RWPE2 (cell line): Measurements from ENCODE around the gene FAM217B.
A peak's percentile ranks its signal among the peaks of the same experiment; 100 is the strongest.
"Not testable (repeated sequence)": the region's sequence is repeated elsewhere in the genome, so short reads cannot be mapped to it uniquely, and the experiment has no call there.

Experiments used
- ATAC-seq: fragments of 200-7000 bp; cut with Tn5 transposase; 3 replicates; pipeline ENCODE4 v1.9.1; 2021; ENCODE audit warnings: low read depth
- DNase-seq: peaks from one replicate; pipeline ENCODE4 v3.0.0-alpha.2; 2020; ENCODE audit warnings: low spot score
- H3K27ac ChIP-seq: fragments of 450-650 bp; 2 replicates; pipeline ENCODE4 v1.5.1; 2017; ENCODE audit warnings: mild to moderate bottlenecking; ENCODE audit not compliant: poor library complexity, severe bottlenecking
- H3K27me3 ChIP-seq: fragments of 250-450 bp; sonication (Bioruptor Pico); 2 replicates; pipeline ENCODE4 v1.5.1; 2021; ENCODE audit warnings: mild to moderate bottlenecking, moderate library complexity; ENCODE audit not compliant: insufficient read depth, poor library complexity, severe bottlenecking
- H3K36me3 ChIP-seq: fragments of 250-450 bp; sonication (Bioruptor Pico); 2 replicates; pipeline ENCODE4 v1.5.1; 2020; ENCODE audit warnings: low read depth, mild to moderate bottlenecking, moderate library complexity
- H3K4me1 ChIP-seq: fragments of 250-450 bp; sonication (Bioruptor Pico); 2 replicates; pipeline ENCODE4 v1.5.1; 2021; ENCODE audit warnings: mild to moderate bottlenecking, moderate library complexity; ENCODE audit not compliant: insufficient read depth, poor library complexity, severe bottlenecking
- H3K4me3 ChIP-seq: fragments of 250-450 bp; sonication (Bioruptor Pico); 2 replicates; pipeline ENCODE4 v1.5.1; 2021; ENCODE audit warnings: mild to moderate bottlenecking, moderate library complexity; ENCODE audit not compliant: severe bottlenecking
- H3K9me3 ChIP-seq: fragments of 250-450 bp; sonication (Bioruptor Pico); 2 replicates; pipeline ENCODE4 v1.5.1; 2021; ENCODE audit warnings: mild to moderate bottlenecking, moderate library complexity; ENCODE audit not compliant: severe bottlenecking
- CTCF ChIP-seq: fragments of 450-650 bp; IDR thresholded peaks from one replicate; pipeline ENCODE4 v1.5.1; 2017; ENCODE audit warnings: mild to moderate bottlenecking, moderate library complexity; ENCODE audit not compliant: poor library complexity, severe bottlenecking

Gene FAM217B

GRCh38 chr20:59954718-59955117 is 14.5 kb downstream of the FAM217B start:
- Histone ChIP-seq H3K27ac (no peak overlapping the region), H3K36me3 (peaks cover 2% of the 10 kb centered on the region), H3K9me3 (no peaks in the 10 kb centered on the region), H3K4me3 (no peak overlapping the region), H3K27me3 (no peaks in the 10 kb centered on the region), H3K4me1 (no peaks in the 10 kb centered on the region)
- no peak for DNase-seq
- peak; percentile 24; the same call in 2 of the 3 replicates for ATAC-seq
- no peak for TF ChIP-seq CTCF

GRCh38 chr20:59955131-59955796 is 15.1 kb downstream of the FAM217B start:
- no peak for DNase-seq
- Histone ChIP-seq H3K27ac (no peak overlapping the region), H3K4me3 (no peak overlapping the region), H3K36me3 (no peaks in the 10 kb centered on the region), H3K4me1 (no peaks in the 10 kb centered on the region), H3K9me3 (no peaks in the 10 kb centered on the region), H3K27me3 (no peaks in the 10 kb centered on the region)
- TF ChIP-seq CTCF = peak; percentile 81
- peak; percentile 67 for ATAC-seq

GRCh38 chr20:59957568-59957967 is 17.4 kb downstream of the FAM217B start:
- not testable (repeated sequence) for H3K9me3 ChIP-seq, H3K27ac ChIP-seq, H3K4me3 ChIP-seq, H3K36me3 ChIP-seq, ATAC-seq, DNase-seq, H3K27me3 ChIP-seq
- peaks cover 16% of the 10 kb centered on the region for H3K4me1 ChIP-seq

GRCh38 chr20:59958123-59958522 is 17.9 kb downstream of the FAM217B start, which contains the start of gene CDH26:
TSS of gene CDH26 (plus strand) at chr20:59958423. CDS start at chr20:59958727, 304 bp downstream.
- Histone ChIP-seq H3K9me3 (no peaks in the 10 kb centered on the region), H3K36me3 (no peaks in the 10 kb centered on the region), H3K4me3 (no peak within 1 kb of the TSS), H3K4me1 (peaks cover 16% of the 10 kb centered on the region), H3K27ac (no peak within 1 kb of the TSS), H3K27me3 (no peaks in the 10 kb centered on the region)
- no peak for ATAC-seq
- DNase-seq = no peak
- no peak for TF ChIP-seq CTCF

GRCh38 chr20:59958626-59959025 is 18.4 kb downstream of the FAM217B start:
- peaks cover 16% of the 10 kb centered on the region for H3K4me1 ChIP-seq
- no peak overlapping the region for H3K4me3 ChIP-seq
- no peaks in the 10 kb centered on the region for H3K27me3 ChIP-seq
- no peak for DNase-seq
- H3K9me3 ChIP-seq = no peaks in the 10 kb centered on the region
- no peak for ATAC-seq
- H3K27ac ChIP-seq = no peak overlapping the region
- H3K36me3 ChIP-seq = no peaks in the 10 kb centered on the region
- no peak for TF ChIP-seq CTCF
